Spleen (tissue), 7 donors: ENCODE results near the gene SLC27A1.

Source experiments
- POLR2A ChIP-seq, 3 donors: fragments of 450-650 bp; IDR thresholded peaks; one replicate each; pipeline ENCODE4 v1.5.1; 2017; ENCODE audit warnings: antibody characterized with exemption in 3 of 3, mild to moderate bottlenecking in 1 of 3
- POLR2AphosphoS5 ChIP-seq, 3 donors: sonication (generic); formaldehyde crosslinking; IDR thresholded peaks; one replicate each; pipeline ENCODE4 v1.5.1; 2017; ENCODE audit warnings: antibody characterized with exemption in 3 of 3
- TF ChIP-seq, protein P1 (sequence below), 11 experiments: fragments of 200-600 bp in 7 of 11; fragments of 450-650 bp in 4 of 11; sonication (generic) in 4 of 11; IDR thresholded peaks in 8 of 11; conservative IDR thresholded peaks in 3 of 11; 1 replicate in 7 of 11; 2 replicates in 4 of 11; pipeline versions ENCODE4 v1.4.0 to v1.8.0; 2016 to 2021; ENCODE audit warnings: antibody characterized with exemption in 11 of 11, inconsistent platforms in 4 of 11, mild to moderate bottlenecking in 1 of 11
- donor health status: DM: no; HTN: no; CAD: no; lungs with moderate emphysema.
- donor health status: DM: no; HTN: no; CAD: no.
- donor health status: DM: no; HTN: no; CAD: no.

DNA sequence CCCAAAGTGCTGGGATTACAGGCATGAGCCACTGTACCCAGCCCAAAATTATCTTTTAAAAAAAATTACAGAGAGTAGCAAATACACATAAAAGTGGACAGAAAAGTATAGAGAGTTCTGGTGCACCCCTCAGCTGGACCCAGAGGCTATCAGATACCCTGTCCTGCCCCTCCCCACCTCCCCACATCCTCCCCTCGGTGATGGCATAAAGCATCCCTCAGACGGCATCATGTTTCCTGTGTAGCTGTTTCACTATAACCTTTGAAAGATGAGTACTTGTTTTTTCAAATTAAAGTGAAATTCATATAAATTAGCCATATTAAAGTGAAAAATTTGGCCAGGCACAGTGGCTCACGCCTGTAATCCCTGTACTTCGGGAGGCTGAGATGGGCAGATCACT, 20.1 kb downstream of the SLC27A1 start:
- TF ChIP-seq, protein P1, sequence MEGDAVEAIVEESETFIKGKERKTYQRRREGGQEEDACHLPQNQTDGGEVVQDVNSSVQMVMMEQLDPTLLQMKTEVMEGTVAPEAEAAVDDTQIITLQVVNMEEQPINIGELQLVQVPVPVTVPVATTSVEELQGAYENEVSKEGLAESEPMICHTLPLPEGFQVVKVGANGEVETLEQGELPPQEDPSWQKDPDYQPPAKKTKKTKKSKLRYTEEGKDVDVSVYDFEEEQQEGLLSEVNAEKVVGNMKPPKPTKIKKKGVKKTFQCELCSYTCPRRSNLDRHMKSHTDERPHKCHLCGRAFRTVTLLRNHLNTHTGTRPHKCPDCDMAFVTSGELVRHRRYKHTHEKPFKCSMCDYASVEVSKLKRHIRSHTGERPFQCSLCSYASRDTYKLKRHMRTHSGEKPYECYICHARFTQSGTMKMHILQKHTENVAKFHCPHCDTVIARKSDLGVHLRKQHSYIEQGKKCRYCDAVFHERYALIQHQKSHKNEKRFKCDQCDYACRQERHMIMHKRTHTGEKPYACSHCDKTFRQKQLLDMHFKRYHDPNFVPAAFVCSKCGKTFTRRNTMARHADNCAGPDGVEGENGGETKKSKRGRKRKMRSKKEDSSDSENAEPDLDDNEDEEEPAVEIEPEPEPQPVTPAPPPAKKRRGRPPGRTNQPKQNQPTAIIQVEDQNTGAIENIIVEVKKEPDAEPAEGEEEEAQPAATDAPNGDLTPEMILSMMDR (IDR thresholded peaks at IDR 0.05 in 8 of 11, conservative IDR thresholded peaks at IDR 0.05 in 3 of 11), result no peak
- no peak for TF ChIP-seq POLR2A (IDR thresholded peaks at IDR 0.05)
- TF ChIP-seq POLR2AphosphoS5 (IDR thresholded peaks at IDR 0.05), result no peak
